KMS-11 (cell line): ENCODE data around the gene ANKS6.
"Not testable (repeated sequence)": the region's sequence is repeated elsewhere in the genome, so short reads cannot be mapped to it uniquely, and the experiment has no call there.

Source experiments
- H2AFZ ChIP-seq: fragments of 200-600 bp; sonication (generic); 2 replicates; pipeline ENCODE4 v1.6.1; 2016; ENCODE audit warnings: antibody characterized with exemption, mixed run types, low read depth
- H3K27ac ChIP-seq: fragments of 200-600 bp; sonication (generic); 2 replicates; pipeline ENCODE4 v1.6.1; 2016; ENCODE audit warnings: mild to moderate bottlenecking, mixed run types
- H3K27me3 ChIP-seq: fragments of 200-600 bp; sonication (generic); 2 replicates; pipeline ENCODE4 v1.6.1; 2017; ENCODE audit warnings: mild to moderate bottlenecking, low read depth, mixed run types, moderate library complexity; ENCODE audit not compliant: insufficient read depth
- H3K36me3 ChIP-seq: fragments of 200-600 bp; sonication (generic); 2 replicates; pipeline ENCODE4 v1.6.1; 2017; ENCODE audit warnings: mild to moderate bottlenecking, mixed run types; ENCODE audit not compliant: insufficient read depth
- H3K4me1 ChIP-seq: fragments of 200-600 bp; sonication (generic); 2 replicates; pipeline ENCODE4 v1.6.1; 2016; ENCODE audit warnings: mild to moderate bottlenecking, low read depth, mixed run types; ENCODE audit not compliant: poor library complexity, severe bottlenecking
- H3K4me2 ChIP-seq: fragments of 200-600 bp; sonication (generic); 2 replicates; pipeline ENCODE4 v1.7.0; 2016; ENCODE audit warnings: mild to moderate bottlenecking, mixed run types
- H3K4me3 ChIP-seq: fragments of 200-600 bp; sonication (generic); IDR thresholded peaks from 2 replicates; pipeline ENCODE4 v1.6.1; 2017; ENCODE audit warnings: low read depth, low read length, mixed read lengths; ENCODE audit not compliant: insufficient read depth
- H3K79me2 ChIP-seq: fragments of 200-600 bp; sonication (generic); 2 replicates; pipeline ENCODE4 v1.6.1; 2016; ENCODE audit warnings: low read depth, mixed run types; ENCODE audit not compliant: insufficient read depth
- H3K9ac ChIP-seq: fragments of 200-600 bp; sonication (generic); 2 replicates; pipeline ENCODE4 v1.6.1; 2016; ENCODE audit warnings: mild to moderate bottlenecking, mixed run types
- H4K20me1 ChIP-seq: fragments of 200-600 bp; sonication (generic); 2 replicates; pipeline ENCODE4 v1.6.1; 2016; ENCODE audit warnings: mild to moderate bottlenecking, mixed run types; ENCODE audit not compliant: insufficient read depth
- TF ChIP-seq, protein P1 (sequence below): fragments of 200-600 bp; sonication (generic); conservative IDR thresholded peaks from 2 replicates; pipeline ENCODE4 v1.6.1; 2017; ENCODE audit warnings: low read depth, mild to moderate bottlenecking, antibody characterized with exemption, low read length, moderate library complexity, mixed read lengths

The ANKS6 gene

DNA sequence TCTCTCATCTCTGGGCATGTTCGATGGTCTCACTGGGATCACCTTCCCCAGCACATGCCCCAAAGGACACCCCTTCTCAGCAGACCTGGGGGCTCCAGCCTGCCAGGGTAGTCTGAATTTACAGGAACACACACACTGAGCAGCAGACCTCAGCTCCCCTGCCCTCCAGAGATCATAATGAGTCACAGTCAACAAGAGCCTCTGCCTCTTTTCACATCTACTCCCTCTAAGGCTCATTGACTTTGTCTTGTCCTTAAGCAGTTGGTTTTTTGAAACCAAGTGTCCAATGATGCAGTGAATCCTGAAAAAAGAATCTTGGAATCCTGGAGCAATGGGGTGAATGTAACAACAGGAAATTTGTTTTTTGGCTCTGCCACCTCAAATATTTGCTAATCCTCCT, 108.4 kb downstream of the ANKS6 start:
- Histone ChIP-seq H3K36me3 (no peaks in the 10 kb centered on the region), H3K4me1 (no peaks in the 10 kb centered on the region), H4K20me1 (no peaks in the 10 kb centered on the region), H3K4me2 (no peak overlapping the region), H3K9ac (no peak overlapping the region), H3K27ac (no peak overlapping the region), H3K27me3 (no peaks in the 10 kb centered on the region), H2AFZ (no peak overlapping the region), H3K4me3 (no peak overlapping the region), H3K79me2 (no peaks in the 10 kb centered on the region)
- TF ChIP-seq, protein P1, sequence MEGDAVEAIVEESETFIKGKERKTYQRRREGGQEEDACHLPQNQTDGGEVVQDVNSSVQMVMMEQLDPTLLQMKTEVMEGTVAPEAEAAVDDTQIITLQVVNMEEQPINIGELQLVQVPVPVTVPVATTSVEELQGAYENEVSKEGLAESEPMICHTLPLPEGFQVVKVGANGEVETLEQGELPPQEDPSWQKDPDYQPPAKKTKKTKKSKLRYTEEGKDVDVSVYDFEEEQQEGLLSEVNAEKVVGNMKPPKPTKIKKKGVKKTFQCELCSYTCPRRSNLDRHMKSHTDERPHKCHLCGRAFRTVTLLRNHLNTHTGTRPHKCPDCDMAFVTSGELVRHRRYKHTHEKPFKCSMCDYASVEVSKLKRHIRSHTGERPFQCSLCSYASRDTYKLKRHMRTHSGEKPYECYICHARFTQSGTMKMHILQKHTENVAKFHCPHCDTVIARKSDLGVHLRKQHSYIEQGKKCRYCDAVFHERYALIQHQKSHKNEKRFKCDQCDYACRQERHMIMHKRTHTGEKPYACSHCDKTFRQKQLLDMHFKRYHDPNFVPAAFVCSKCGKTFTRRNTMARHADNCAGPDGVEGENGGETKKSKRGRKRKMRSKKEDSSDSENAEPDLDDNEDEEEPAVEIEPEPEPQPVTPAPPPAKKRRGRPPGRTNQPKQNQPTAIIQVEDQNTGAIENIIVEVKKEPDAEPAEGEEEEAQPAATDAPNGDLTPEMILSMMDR = no peak

DNA sequence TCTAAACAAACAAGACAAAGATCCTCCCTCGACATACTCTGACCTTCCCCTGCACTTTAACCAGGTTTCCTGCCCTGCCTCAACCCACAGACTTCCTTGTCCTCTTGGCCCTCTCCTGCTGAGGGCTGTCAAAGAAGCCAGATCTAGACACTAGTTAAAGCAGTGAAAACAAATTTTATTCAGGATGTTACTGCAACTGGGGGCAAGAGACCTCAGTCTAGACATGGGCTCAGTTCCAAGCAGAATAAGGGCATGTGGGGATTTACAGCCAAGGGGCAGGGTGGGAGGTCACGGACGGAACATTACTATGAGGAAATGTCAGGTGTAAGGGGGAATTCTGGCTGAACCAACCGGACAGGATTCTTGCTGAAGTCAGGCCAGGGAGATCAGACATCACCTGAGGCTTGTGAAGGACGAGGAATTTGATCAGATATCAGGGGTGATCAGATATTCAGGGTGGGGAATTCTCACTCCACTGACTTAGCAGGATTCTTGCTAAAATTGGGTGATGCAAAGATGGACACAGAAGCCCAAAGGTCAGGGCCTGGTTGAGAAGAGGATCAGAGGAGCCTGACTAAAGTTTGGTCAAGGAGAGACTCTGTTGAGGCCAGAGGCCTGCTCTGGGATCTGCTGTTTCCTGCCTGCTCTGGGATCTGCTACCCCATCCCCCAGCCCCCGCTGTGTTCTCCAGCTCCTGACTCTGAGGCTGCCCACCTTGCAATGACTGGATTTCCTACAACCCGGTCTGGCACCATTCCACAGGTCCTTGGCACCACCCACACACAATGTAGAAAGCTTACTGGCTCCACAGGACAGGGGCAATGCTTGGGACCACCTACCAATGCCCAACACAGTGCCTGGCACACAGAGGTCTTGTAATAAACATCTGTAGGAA, 109.1 kb downstream of the ANKS6 start:
- no peaks in the 10 kb centered on the region for H4K20me1 ChIP-seq
- H3K36me3 ChIP-seq = no peaks in the 10 kb centered on the region
- H2AFZ ChIP-seq = no peak overlapping the region

DNA sequence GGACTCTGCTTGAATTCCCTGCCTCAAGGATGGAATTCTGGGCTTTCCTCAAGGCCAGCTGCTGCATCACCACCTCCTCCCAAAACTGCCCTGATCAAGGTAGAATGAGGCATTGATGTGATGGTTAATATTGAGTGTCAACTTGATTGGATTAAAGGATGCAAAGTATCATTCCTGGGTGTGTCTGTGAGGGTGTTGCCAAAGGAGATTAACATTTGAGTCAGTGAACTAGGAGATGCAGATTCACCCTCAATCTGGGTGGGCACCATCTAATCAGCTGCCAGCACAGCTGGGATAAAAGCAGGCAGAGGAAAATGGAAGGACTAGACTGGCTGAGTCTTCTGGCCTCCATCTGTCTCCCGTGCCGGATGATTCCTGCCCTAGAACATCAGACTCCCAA, 111.5 kb downstream of the ANKS6 start:
- H2AFZ ChIP-seq, H3K27ac ChIP-seq, H3K4me3 ChIP-seq, H3K4me2 ChIP-seq, H3K27me3 ChIP-seq, H3K9ac ChIP-seq, H4K20me1 ChIP-seq, H3K79me2 ChIP-seq, H3K36me3 ChIP-seq, H3K4me1 ChIP-seq: not testable (repeated sequence)

More for the DNA sequence above, 109.1 kb downstream of the ANKS6 start:
- Histone ChIP-seq H3K27me3 (no peaks in the 10 kb centered on the region), H3K79me2 (no peaks in the 10 kb centered on the region), H3K4me2 (no peak overlapping the region), H3K4me3 (no peak overlapping the region), H3K27ac (no peak overlapping the region), H3K4me1 (no peaks in the 10 kb centered on the region), H3K9ac (no peak overlapping the region)
- TF ChIP-seq, protein P1 = no peak
